IPS-18c (cell line): ENCODE data around the gene RASSF7.
"Not testable (repeated sequence)": the region's sequence is repeated elsewhere in the genome, so short reads cannot be mapped to it uniquely, and the experiment has no call there.

ENCODE experiments used
- H3K4me3 ChIP-seq: 2 replicates; pipeline ENCODE4 v1.7.0; 2013; ENCODE audit warnings: low read depth, mild to moderate bottlenecking, low read length, moderate library complexity; ENCODE audit not compliant: insufficient read depth
- H3K9me3 ChIP-seq: one replicate; pipeline ENCODE4 v1.6.1; 2013; ENCODE audit warnings: mild to moderate bottlenecking, low read length, moderate library complexity; ENCODE audit not compliant: control insufficient read depth, insufficient read depth

Gene RASSF7

DNA sequence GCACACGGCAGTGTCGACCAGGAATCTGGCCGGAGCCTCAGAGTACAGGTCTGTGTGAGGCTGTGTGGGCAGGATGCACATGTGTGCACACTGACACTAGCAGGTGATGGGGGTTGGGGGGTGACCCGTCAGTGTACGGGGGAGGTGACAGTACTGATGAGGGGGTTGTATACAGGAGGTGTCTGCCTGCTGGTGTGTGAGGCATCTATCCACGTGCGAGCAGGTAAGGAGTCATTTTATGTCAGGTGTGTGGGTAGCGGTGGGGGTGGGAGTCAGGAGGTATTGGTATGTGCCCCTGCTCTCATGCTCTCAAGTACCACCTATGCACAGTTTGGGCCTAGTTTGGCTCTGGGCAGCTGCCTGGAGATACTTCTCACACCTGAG lies 11.0 kb downstream of the RASSF7 start:
- no peaks in the 10 kb centered on the region for H3K9me3 ChIP-seq
- no peak overlapping the region for H3K4me3 ChIP-seq

DNA sequence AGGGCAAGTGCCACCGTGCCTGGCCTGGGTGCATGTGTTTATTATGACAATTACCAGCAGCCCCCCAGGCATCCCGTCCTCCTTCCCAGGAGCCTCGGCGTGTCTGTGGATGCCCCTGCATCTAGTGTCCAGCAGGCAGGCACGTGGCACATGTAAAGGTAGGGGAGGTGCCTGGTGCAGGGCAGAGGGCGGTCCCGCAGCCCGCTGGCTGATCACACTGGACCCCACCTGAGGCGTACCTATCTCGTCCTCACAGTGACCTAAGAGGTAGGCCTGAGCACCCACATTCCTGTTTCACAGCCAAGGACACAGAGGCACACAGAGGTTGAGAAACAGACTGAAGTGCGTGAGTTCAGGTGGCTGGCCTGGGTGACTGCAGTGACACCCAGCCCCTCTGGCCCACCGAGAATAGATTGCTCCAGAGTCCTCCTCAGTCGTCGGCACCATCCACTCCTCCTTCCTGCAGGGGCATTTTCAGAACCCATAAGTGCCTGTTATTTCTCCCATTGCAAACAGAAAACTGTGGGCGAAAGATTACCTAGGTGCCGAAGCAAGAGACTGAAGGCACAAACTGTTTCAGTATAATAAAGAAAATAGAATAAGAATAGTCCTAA lies 12.5 kb downstream of the RASSF7 start:
- Histone ChIP-seq H3K9me3 (no peaks in the 10 kb centered on the region), H3K4me3 (no peak overlapping the region)

DNA sequence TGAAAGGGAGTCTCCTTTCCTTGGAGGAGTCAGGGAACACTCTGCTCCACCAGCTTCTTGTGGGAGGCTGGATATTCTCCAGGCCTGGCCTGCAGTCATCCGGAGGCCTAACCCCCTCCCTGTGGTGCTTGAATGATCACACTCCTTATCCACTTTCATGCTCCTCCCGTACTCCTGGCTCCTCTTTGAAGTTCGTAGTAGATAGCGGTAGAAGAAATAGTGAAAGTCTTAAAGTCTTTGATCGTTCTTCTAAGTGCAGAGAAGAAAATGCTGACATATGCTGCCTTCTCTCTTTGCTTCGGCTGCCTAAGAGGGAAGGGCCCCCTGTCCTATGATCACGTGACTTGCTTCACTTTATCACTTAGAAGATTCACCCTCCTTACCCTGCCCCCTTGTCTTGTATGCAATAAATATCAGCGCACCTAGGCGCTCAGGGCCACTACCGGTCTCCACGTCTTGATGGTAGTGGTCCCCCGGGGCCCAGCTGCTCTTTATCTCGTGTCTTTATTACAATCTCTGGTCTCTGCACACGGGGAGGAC lies 13.3 kb downstream of the RASSF7 start:
- H3K4me3 ChIP-seq = peak overlapping the region; percentile 28; the same call in 1 of the 2 replicates

GRCh38 chr11:574632-575312 lies 14.0 kb downstream of the RASSF7 start:
- H3K4me3 ChIP-seq = peak overlapping the region; percentile 76

More for the DNA sequence above, 13.3 kb downstream of the RASSF7 start:
- not testable (repeated sequence) for H3K9me3 ChIP-seq

DNA sequence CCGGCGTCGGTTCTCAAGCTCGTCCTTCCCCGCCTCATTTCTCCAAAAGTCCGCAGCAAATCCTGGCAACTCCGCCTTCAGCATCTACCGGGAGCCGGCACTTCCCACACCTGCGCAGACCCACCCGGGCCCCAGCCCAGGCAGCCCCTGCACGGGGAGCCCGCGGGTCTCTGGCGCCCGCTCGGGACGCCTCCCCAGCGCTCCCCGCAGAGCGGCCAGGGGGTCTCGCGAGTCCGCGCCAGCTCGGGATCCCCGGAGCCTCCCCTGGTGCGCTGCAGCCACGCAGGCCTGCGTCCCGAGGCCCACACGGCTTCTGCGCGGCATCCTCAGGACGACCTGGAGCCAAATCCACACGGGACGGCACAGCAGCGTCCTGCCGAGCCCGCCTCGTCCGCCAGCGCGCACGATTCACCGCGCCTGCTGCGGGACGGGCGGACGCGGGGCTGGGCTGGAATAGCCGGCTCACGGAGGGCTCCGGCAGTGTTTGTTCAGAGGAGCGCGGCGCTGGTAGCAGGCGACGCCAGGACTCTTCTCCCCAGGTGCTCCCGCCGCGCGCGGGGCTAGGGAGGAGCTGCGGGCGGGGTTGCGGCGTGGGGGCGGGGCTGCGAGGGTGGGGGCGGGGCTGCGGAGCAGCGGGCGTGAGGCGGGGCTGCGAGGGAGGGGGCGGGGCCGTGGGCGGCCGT lies 14.7 kb downstream of the RASSF7 start:
- H3K4me3 ChIP-seq = peak overlapping the region; percentile 76
- no peaks in the 10 kb centered on the region for H3K9me3 ChIP-seq

More at GRCh38 chr11:574632-575312, 14.0 kb downstream of the RASSF7 start:
- H3K9me3 ChIP-seq = no peaks in the 10 kb centered on the region

- Histone ChIP-seq H3K9me3 (no peaks in the 10 kb centered on the region), H3K4me3 (peak within 1 kb of the TSS; percentile 87)
These were observed 15.4 kb downstream of the RASSF7 start, which contains the start of gene PHRF1 for GRCh38 chr11:575996-576768. Gene PHRF1, plus strand, starts transcription at chr11:576470. Its CDS starts 5,043 bp downstream, at chr11:581513.

DNA sequence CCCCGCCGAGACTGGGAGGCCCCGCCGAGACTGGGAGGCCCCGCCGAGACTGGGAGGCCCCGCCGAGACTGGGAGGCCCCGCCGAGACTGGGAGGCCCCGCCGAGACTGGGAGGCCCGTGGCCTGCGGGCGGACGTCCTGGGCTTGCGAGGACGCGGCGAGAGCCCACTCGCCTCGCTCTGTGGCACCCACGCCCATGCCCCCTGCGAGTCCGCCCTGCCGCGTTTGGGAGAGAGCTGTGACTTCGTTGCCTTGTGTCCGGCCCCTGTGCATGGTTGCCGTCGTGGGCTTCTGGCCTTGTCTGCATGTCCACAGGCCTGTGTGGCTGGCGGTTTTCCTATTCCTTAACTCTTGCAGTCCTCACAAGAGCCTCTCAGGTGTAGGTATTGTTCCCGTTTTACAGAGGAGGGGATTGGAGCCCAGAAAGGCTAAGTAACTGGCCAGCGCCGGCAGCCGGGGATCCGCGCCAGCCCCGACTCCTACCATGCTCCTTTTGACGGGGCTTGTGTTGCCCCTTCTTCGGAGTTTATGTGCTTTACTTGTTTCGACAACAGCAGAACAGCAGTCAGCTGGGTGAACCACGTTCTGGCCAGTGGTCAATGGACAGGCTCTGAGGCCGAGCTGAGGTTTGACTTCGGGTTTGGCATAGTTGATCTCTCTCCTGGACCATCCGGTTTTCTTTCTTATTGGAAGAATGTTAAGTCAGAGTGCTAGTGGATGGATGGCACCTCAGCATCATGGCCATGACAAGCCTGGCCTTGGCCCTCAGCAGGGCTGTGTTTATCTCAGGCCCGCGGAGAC lies 16.2 kb downstream of the RASSF7 start:
- H3K4me3 ChIP-seq = peak overlapping the region; percentile 87
- H3K9me3 ChIP-seq = no peaks in the 10 kb centered on the region

DNA sequence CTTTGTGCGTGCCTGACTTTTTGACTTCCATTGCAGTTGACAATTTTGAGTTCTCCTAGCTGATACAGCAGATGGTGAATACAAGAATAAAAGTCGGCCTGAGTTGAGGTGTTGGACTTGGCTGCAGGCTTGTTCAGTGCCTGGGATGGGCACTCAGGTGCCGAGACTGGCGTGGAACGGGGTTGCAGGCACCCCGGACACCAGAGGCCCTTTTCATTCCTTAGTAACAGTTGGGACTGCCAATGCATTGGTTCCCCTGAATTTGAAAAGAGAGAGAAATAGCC lies 16.8 kb downstream of the RASSF7 start:
- Histone ChIP-seq H3K9me3 (no peaks in the 10 kb centered on the region), H3K4me3 (peak overlapping the region; percentile 87)

DNA sequence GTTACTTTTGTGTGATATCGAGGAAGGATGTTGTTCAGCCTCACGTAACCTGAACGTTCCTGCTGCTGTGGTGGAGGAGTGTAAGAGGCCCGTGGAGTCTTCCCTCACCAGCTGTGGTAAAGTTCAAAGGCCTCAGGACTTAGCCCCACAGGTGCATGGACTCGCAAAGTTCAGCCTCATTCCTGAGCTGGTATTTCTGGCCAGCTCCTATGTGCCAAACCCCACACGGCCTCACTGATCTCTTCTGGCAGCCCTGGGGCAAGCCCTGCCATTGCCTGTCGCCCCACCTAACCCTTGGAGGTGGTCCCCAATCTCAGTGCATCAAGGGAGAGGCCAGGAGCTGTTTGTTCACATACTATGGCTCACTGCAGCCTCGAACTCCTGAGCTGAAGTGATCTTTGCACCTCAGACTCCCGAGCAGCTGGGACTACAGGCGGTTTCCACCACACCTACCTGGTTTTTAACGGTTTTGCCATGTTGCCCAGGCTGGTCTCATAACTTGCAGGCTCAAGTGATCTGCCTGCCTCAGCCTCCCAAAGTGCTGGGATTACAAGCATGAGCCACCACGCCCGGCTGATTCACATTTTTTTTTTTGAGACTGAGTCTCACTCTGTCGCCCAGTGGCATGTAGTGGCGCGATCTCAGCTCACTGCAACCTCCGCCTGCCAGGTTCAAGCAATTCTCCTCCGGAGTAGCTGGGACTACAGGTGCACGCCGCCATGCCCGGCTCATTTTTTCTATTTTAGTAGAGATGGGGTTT lies 17.7 kb downstream of the RASSF7 start:
- no peak overlapping the region for H3K4me3 ChIP-seq
- no peaks in the 10 kb centered on the region for H3K9me3 ChIP-seq

- H3K9me3 ChIP-seq = no peaks in the 10 kb centered on the region
- no peak overlapping the region for H3K4me3 ChIP-seq
These were observed 19.2 kb downstream of the RASSF7 start for GRCh38 chr11:579830-580601.

DNA sequence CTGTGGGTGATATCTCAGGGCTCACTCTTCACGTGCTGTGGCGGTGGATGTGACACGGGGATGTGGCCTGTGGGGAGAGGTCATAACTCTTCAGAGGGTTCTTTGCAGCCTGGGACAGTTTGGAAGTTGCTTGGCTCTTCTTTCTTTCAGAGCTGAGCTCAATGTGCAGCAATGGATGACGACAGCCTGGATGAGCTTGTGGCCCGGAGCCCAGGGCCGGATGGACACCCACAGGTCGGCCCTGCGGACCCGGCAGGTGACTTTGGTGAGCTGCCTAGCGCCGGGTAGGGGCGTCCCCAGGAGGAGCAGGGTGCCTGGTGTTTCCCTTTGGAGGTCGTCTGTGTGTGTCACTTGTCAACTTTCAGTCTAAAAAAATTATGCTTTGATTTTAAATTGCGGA lies 20.6 kb downstream of the RASSF7 start:
- H3K4me3 ChIP-seq = no peak overlapping the region
- no peaks in the 10 kb centered on the region for H3K9me3 ChIP-seq

GRCh38 chr11:581752-582151 lies 21.0 kb downstream of the RASSF7 start:
- H3K4me3 ChIP-seq = no peak overlapping the region

DNA sequence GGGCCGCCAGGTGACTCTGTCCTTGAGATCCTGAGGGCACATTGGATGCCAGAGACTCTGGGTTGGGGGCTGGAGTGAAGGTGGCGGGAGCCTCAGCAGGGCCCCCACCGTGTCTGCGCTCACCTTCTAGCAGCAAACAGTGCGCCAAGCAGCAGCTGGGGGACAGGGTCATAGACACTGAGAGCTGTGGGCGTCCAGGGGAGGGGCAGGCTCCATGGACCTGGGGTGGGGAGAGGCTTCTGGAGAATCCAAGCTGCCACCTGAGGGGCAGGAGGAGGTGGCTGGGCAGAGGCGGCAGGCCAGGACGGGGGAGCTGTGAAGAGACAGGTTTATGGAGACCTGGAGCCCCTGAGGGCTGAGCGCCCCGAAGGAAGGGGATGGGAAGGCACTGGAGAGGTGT lies 23.5 kb downstream of the RASSF7 start:
- no peak overlapping the region for H3K4me3 ChIP-seq
- no peaks in the 10 kb centered on the region for H3K9me3 ChIP-seq

More at GRCh38 chr11:581752-582151, 21.0 kb downstream of the RASSF7 start:
- no peaks in the 10 kb centered on the region for H3K9me3 ChIP-seq

DNA sequence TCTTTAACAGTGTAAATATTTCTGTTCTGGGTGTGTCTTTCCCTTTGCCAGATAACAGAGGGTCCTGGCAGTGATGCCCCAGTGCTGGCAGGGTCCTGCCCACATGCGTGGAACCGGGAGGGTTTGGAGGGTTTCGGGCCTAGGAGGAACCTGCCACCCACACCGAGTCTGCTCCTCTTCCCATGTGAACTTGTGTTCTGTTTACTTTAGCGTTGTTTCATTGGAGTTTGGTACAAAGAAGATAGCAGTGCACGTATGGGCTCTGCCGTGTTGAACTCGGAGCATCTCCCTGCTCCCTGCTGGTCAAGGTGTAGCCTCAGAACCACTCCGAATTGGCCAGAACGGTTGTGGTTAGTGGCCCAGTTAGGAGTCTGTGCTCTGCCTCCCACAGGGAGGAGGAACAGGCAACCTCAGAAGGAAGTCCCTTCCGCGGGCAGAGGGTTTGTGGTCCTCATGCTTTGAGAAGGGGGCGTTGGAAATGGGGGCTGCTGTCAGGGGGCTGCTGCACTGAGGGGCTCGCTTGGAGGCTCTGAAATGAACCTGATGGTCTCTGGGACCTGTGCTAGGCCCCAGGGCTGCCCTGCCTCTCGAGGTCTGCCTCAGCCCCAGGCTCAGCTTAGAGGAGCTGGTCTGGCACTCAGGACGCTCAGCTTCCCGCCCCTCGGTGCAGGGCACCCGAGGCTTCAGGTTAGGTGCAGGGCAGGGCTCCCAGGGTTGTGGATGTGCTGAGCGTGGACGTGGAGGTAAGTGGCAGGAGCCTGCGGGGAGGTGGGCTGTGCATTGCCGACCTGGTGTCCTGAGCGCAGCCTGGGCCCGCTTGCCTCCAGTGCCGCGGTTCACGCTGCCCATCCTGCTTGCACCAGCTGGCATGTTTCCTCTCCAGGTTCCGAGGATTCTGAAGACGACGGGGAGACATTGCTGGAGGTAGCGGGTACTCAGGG lies 25.9 kb downstream of the RASSF7 start:
- H3K9me3 ChIP-seq = no peaks in the 10 kb centered on the region
- H3K4me3 ChIP-seq = no peak overlapping the region

DNA sequence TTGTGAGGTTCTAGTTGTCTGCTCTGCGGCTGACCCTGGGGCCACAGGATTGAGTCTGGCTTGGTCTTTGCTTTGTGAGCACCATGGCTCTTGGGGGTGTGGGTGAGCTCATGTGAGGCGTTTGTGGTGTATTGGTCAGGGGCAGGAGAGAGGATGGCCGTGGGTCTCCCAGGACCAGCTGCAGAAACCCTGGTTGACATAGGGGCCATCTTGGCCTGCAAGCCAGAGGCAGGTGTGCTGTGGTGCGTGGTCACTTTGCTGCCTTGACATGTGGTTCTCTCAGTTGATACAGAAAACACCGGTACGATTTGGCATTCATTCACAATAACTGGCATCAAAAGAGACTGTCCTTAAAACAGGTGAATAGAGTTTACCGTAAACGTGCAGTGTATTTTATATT lies 26.8 kb downstream of the RASSF7 start:
- Histone ChIP-seq H3K4me3 (no peak overlapping the region), H3K9me3 (no peaks in the 10 kb centered on the region)
